HG03575 (cell line): ENCODE data around the gene KIAA1217.
A peak's percentile ranks its signal among the peaks of the same experiment; 100 is the strongest.
"Not testable (repeated sequence)": the region's sequence is repeated elsewhere in the genome, so short reads cannot be mapped to it uniquely, and the experiment has no call there.

ENCODE experiments used
- ATAC-seq: cut with Tn5 transposase; IDR thresholded peaks from one replicate; pipeline ENCODE4 v1.9.1; 2021; ENCODE audit not compliant: unreplicated experiment, insufficient number of reproducible peaks, low FRiP score; ENCODE audit errors: extremely low read depth

The KIAA1217 gene

DNA sequence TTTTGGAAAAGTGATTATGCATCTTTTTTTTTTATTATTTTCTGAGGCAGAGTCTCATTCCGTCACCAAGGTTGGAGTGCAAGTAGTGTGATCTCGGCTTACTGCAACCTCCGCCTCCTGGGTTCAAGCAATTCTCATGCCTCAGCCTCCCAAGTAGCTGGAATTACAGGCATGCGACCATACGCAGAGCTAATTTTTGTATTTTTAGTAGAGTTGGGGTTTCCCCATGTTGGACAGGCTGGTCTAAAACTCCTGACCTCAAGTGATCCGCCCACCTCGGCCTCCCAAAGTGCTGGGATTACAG, 141.9 kb downstream of the KIAA1217 start:
- ATAC-seq, result not testable (repeated sequence)

DNA sequence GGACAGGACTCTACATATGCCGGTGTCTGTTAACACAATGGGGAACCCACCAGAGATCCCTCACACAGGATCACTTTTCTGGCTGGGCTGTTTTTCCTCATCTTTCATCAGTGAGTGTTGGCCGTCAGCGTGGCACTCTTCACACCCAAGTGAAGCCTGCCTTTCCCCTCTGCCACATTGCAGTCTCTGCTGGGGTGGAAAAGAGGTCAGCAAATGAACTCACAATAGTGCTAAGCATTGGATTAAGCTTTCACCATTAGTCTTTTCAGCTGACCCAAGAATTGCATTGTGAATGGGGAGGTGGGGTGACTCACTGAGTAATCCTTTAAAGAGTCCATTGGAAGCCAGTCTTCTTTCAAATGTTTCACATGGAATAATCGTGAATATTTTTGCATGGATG, 143.0 kb downstream of the KIAA1217 start:
- ATAC-seq, result no peak

DNA sequence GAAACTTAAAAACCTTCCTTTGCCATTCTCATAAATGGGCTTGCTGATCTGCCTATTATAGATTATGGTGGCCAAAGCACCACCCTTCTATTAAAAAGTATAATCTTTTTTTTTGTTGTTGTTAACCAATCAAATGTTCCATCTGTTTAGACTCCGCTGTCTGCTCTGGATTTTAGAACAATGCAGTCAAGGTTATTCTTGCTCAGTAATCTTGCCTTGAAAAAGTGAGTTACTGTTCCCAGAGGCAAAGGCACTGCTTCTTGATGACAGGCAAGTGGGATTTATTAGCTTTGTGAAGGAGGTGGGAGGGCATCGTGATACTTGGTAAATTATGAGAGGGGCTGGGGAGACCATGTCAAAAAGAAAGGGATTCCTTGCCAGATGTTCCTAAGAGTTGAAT, 143.5 kb downstream of the KIAA1217 start:
- no peak for ATAC-seq

DNA sequence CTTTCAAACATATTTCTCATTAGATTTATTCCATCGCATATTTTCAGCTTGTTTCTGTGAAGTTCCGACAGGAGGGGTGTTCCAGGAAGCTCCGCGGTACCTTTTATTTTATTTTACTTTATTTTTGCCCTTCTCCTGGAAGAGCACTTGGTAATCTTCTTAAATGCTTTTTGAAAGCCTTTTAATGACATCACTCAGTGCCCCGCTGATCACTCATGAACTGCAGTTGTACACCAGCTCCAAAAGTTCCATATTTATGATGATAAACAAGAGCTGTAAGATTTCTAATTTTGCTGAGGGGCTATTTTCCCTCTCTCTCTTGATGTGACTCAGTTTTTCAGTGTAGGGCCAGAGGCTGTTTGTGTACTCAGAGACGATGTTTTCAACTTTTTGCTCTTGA, 144.4 kb downstream of the KIAA1217 start:
- no peak for ATAC-seq

DNA sequence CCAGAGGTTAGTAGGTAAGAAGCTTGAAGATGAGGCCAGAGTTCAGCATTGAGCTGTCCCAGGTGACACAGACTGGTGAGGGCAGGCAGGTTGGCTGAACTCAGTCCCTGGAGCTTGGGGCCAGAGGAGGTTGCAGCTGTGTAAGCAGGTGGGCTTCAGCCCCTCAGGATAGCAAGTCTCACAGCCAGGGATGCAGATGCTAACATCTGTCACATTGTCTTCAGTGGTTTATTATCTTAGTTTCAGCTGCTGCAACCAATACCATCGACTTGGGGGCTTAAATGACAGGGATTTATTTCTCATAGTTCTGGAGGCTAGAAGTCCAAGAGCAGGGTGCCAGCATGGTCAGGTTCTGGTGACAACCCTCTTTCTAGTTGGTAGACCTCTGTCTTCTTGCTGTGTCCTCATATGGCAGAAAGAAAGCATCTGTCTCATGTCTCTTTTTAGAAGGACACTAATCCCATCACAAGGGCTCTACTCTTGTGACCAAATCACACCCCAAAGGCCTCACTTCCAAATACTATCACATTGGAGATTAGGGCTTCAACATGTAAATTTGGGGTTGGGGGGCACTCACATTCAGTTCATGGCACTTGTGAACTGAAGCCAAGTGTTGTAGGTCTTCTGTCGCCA, 146.2 kb downstream of the KIAA1217 start:
- no peak for ATAC-seq

DNA sequence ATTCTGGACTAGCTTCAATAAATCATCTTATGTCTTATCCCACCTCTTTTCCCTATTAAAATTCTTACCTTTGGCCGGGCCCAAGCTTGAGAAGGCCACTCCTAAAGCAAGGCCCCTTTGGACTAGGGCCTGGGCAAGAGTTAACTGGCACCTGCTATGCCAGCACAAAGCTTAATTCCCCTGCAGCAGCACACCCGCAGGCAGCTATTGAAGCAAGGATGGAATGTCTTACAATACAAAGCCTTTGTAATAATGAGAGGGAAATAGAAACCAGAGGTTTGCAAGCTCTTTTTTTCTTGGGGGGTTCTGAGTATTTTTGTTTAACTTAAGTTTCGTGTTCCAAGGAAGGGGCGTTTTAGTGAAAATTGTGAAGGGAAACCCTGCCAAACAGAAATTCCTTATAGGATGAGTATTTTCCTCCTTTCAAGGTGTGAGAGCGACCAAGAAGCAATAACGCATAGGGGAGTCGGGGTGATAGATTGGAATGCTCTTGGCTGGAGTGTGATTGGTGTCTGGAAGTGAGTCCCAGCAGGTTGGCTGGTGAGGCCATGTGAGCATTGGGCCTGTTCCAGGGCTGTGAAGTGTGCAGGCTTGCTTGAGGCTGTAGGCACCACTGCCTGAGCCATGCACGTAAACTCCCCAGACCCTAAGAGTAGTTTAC, 148.5 kb downstream of the KIAA1217 start:
- no peak for ATAC-seq

DNA sequence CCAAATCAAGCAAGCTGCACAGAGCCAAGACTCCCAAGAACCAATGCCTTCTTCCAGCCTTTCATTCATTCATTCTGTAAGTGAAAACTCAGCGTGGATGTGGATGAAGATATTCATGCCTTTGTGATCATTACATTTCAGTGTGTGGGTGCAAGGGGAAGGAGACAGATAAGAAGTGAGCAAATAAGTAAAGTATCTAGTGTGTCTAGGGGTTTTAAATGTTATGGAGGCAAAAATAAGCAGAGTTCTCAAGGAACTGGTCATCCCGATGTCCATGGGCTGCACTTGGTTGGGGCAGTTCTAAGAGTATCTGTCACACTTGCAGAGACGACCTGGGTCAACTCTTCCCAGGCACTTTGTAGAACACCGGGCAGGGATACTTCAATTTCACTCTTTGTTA, 149.1 kb downstream of the KIAA1217 start:
- no peak for ATAC-seq

DNA sequence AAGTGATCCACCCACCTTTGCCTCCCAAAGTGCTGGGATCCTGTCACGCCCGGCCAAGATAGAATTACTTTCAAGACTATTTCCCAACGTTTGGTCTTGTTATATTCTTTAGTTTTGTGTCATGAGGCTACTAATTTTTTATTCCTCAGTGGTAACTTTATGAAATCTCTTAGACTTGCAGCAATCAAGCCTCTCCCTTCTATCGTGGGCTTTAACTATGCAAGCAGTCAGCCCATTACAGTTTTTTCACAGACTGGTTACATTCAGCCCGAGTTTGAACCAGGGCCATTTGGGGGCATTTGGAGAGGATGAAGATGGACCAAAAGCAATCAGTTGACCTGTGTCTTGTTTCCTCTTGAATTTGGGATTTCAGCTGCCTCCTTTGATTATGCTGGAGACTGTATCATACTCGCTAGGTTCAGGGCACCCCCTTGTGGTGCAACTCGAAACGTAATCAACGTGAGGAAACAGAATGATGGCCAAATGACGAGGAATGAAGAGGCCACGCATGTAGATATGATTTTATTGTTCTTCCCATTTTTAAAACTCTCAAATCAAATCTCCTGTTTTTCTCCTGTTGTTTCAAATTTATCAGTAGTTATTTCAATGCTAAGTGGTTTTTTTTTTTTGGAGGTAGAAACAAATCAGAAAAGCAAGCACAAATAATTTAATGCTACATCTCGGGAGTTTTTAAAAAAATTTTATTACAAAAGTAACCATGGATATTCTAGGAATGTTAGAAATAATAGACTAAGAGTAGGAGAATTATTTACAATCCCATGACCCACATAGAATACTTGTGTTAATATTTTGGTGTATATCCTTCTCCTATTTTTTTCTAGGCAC, 151.6 kb downstream of the KIAA1217 start:
- ATAC-seq, result peak; percentile 46

DNA sequence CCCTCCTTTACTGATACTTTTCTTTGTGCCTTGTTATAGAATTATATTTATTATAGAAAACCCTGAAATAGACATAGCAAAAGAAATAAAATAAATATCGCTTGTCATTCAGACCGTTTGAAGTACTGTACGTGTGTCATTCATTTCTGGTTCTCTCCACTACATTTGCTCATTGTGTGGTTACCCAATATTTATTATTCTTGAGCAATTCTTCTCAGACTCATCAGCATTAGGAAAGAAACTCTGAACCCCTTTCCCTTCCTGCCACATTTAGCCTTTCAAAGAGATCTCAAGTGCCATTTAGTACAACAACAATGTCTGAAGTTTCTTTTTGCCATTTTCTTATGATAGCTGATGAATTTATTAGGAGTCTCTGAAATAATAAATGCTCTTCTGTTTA, 154.1 kb downstream of the KIAA1217 start:
- no peak for ATAC-seq

DNA sequence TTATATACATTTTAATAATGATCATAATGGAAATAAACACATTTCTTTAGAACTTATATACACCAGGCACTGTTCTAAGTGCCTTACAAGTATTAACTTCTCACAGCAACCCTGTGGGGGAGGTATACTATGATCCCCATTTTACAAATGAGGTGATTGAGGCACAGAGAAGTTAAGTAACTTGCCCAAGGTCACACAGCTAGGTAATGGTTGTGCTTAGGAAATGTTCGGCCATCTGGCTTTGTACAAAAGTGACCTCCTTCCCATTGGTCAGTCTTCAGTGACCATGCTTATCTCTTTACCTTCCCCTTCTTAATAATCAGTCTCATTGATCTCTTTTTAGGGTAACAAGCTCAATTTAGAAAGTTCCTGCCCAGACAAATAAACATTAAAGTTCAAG, 158.8 kb downstream of the KIAA1217 start:
- no peak for ATAC-seq

DNA sequence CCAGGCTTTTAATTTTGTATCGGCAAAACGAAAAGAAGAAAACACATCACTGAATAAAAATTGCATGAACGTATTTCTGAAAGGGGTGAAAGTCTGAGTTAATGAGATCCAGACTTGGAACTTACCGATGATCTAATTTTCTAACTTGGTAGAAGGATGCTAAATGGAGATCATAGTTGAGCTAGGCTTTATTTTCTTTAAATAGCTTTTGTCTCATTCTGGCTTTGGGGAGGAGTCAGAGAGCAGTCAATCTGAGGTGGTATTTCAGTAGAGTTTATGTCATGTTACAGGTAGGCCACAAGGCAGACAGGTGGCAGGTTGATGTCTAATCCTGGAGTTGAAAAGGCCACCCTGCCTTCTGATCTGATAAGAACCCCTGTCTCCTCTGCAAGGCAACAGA, 161.9 kb downstream of the KIAA1217 start:
- no peak for ATAC-seq

DNA sequence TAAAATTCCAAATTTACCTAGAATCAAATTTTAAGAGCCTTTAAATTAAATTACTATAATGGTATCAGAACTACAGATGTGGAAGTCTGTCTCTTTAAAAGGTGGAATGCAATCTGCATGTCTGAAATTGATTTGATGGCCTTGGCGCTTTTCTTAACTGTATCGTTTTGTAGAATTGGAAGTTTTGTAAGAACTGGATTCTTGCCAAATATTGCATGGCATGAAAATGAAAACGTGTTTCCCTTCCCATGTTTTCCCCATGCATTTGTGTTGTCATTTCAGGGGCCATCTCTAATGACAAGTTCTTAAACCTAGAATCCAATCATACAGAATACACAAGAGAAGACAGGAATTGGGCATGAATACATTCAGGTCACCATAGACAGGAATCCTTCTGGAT, 162.5 kb downstream of the KIAA1217 start:
- no peak for ATAC-seq

DNA sequence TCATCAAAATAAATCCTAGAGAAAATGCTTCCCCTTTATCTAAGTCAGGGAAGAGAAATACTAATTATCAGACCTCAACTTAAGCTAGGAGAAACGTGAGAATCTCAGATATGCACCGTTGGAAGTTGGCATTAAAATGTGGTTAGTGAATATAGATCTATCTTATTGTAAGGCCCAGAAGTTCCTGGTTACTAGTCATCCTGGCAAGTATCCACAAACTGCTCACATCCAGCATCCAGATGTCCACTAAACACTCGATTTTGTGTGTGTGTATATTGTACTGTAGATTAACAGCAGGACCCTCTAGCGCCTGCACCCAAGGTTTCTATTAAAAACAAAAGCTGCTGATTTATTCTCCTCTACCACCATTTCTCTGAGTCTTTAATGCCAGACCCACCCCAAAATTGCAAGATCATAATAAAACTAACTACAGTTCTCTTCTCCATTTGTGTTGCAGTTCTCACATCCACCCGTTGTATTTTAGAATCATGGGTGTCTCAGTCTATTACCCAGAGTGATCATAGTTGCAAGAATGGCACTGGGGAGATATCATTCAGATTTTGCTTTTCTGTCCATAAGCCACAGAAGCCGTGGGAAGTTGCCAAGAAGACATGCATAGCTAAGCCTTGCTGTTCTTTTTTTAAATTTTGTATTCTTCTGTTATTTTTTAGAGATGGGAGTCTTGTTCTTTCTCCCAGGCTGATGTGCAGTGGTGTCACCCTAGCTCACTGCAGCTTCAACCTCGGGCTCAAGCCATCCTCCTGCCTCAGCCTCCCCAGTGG, 165.4 kb downstream of the KIAA1217 start:
- ATAC-seq, result no peak

DNA sequence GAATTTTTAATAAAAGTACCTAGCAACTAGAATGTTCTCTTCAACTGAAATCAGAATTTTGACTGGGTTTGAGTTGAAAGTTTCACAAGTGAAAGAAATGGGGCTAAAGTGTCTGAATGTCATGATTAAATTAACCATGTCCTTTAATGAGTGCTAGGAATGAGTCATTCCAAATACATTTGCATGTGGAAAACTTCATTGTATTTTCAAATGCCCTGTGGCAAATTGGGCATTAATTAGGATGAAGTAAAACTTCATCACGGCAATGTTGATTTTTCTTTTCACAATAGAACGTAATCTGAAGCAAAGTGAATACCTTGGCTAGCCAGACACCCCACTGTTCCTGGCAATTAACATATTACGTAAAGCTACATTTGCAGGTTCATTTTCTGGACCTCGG, 166.6 kb downstream of the KIAA1217 start:
- ATAC-seq, result no peak

DNA sequence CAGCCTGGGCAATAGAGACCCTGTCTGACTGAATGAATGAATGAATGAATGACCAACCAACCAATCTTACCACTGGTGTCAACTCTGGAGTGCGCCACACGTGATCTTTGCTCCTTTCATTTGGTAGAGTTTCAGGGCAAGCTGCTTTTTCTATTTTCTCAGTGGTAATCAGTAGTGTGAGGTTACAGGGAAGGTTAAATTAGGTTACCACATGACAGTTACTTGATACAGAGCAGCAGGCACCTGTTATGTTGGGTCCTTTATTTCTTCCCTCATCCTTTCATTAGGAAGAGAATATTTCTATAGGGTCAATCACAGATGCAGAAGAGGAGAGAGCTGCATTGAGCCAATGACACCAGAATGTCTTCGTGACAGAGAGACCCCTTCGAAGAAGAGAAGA, 167.8 kb downstream of the KIAA1217 start:
- ATAC-seq, result no peak

DNA sequence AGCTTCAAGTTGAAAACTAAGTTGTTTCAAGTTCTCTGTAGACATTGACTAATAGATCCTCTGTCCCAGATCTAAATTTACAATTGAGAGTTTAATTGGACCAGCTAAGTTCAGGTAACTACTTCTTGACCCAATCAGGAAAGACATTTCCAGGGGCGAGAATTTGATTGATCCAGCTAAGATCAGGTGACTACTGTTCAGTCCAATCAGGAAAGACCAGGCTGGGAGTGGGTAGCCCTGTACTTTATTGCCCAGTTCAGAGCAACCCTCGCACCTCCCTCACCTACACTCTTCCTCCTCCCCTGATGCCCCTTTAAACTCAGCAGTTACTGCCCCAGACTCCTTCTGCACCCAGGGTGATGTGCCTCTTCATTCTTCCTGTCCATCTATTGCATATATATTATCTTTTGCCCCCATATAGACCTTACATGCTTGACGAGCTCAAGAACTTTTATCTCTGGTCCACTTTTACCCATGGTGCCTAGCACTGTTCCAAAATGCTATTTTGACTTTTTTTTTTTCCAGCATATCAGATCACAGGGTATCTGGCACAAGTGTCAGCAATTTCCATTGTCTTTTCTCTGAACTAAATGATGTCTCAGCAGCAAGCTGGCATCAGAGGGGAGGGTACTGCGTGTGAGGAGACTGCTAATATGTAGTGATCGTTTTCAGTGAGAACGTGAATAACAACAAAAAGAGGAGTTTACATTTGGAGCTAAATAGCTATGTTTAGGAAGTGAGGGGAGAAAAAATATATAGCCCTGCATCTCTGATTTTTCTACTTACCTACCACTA, 169.4 kb downstream of the KIAA1217 start:
- ATAC-seq, result no peak

DNA sequence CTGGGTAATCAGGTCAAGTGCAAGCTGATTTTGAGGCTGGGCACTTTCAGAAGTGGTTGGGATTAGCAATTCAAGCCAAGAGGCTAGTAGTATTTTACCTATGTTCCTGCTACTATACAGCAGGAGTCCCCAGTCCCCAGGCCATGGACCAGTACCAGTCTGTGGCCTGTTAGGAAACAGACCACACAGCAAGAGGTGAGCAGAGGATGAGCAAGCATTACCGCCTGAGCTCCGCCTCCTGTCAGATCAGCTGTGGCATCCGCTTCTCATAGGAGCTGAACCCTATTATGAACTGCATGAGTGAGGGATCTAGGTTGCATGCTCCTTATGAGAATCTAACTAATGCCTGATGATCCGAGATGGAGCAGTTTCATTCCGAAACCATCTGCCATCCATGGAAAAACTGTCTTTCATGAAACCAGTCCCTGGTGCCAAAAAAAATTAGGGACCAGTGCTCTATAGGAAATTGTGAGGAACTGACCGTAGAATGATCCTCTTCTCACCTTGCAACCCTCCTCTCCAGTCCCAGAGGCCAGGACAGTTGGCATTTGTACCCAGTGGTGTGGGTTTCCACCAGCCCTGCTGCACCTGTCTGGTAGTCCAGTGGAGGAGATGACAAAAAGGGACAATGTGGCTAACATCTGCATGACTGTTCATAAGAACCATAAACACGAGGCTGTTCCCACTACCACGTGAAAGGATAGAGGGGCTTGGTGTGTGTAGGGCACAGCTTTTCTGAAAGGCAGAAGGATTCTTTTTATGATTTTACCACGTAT, 172.5 kb downstream of the KIAA1217 start:
- no peak for ATAC-seq

DNA sequence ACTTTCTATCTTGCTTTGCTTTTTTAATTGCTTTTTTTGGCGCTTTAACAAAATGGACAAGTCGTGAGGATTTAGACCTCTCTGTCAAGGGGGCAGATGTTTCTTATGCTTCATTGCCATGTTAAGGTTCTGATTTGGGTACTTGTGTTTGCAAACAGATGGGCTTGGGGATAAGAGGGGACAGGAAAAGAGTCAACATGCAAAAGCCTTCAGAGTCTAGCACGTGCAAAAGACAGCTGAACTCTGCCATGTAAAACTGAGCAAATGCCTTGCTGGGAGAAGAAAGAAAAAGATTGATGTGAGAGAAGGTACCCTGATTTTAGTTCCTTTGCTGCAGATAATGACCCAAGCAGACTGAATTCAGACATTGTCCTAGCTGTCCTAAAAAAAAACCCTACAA, 173.1 kb downstream of the KIAA1217 start:
- no peak for ATAC-seq
